Retina (tissue), 1 donor: ENCODE measurements around the gene GPC6.
A peak's percentile ranks its signal among the peaks of the same experiment; 100 is the strongest.
"Not testable (repeated sequence)": the region's sequence is repeated elsewhere in the genome, so short reads cannot be mapped to it uniquely, and the experiment has no call there.

ENCODE experiments used
- DNase-seq: peaks from one replicate; pipeline ENCODE4 v3.0.0-alpha.2; 2016

The GPC6 gene

GRCh38 chr13:94319501-94319900 is 1092.9 kb downstream of the GPC6 start:
- no peak for DNase-seq

- no peak for DNase-seq
Observed at GRCh38 chr13:94322925-94323763, 1096.5 kb downstream of the GPC6 start.

GRCh38 chr13:94323764-94324758 is 1097.5 kb downstream of the GPC6 start:
- DNase-seq: no peak

GRCh38 chr13:94324767-94325540 is 1098.3 kb downstream of the GPC6 start:
- no peak for DNase-seq

GRCh38 chr13:94325650-94326049 is 1099.0 kb downstream of the GPC6 start:
- DNase-seq: no peak

GRCh38 chr13:94327318-94327717 is 1100.7 kb downstream of the GPC6 start:
- no peak for DNase-seq

- DNase-seq: peak; percentile 25
Observed at GRCh38 chr13:94328381-94329041, 1101.9 kb downstream of the GPC6 start.

GRCh38 chr13:94329277-94329676 is 1102.7 kb downstream of the GPC6 start:
- no peak for DNase-seq

GRCh38 chr13:94329754-94330551 is 1103.3 kb downstream of the GPC6 start:
- DNase-seq: no peak

GRCh38 chr13:94330552-94331071 is 1104.0 kb downstream of the GPC6 start:
- no peak for DNase-seq

- DNase-seq: no peak
Observed at GRCh38 chr13:94331281-94331680, 1104.7 kb downstream of the GPC6 start.

- DNase-seq: no peak
Observed at GRCh38 chr13:94332359-94333096, 1105.9 kb downstream of the GPC6 start.

GRCh38 chr13:94333131-94333820 is 1106.7 kb downstream of the GPC6 start:
- DNase-seq: no peak

- DNase-seq: no peak
Observed at GRCh38 chr13:94335761-94336526, 1109.3 kb downstream of the GPC6 start.

GRCh38 chr13:94339116-94339687 is 1112.6 kb downstream of the GPC6 start:
- DNase-seq: no peak

GRCh38 chr13:94342436-94343242 is 1116.0 kb downstream of the GPC6 start:
- DNase-seq: peak; percentile 34

- peak; percentile 28 for DNase-seq
Observed at GRCh38 chr13:94343243-94343585, 1116.6 kb downstream of the GPC6 start.

GRCh38 chr13:94343687-94344086 is 1117.1 kb downstream of the GPC6 start:
- DNase-seq: not testable (repeated sequence)
